GM12878 (cell line): Measurements from ENCODE around the gene LRRC56. TPM values are rescaled to one million over a fixed set of nuclear protein-coding genes. Genes with fewer than 3 reads are reported as not detected.

Source experiments
- ATAC-seq: fragments of 200-7000 bp; cut with Tn5 transposase; 3 replicates; pipeline ENCODE4 v1.9.1; 2020; ENCODE audit warnings: mild to moderate bottlenecking, moderate library complexity
- BruUV-seq: library from RNA; stranded (reverse); fragments of 400-500 nt; replicated peaks from 2 replicates; lab custom pipeline; 2021; lab: Mats Ljungman, UMichigan
- CTCF ChIA-PET: fragments of 300-600 bp; sonication (Branson Sonifier 250); formaldehyde crosslinking; extraction: SDS; loops from one replicate; lab custom pipeline; 2021; ENCODE audit warnings: inconsistent platforms; lab: Yijun Ruan, JAX
- POLR2A ChIA-PET: fragments of 350-600 bp; formaldehyde crosslinking; extraction: SDS; loops from one replicate; lab custom pipeline; 2021; ENCODE audit warnings: inconsistent platforms; lab: Charles Lee
- RAD21 ChIA-PET: fragments of 300-600 bp; sonication (Branson Sonifier 250); formaldehyde crosslinking; loops from one replicate; lab custom pipeline; 2023; ENCODE audit warnings: antibody characterized with exemption; ENCODE audit not compliant: unreplicated experiment; lab: Charles Lee
- SMC1A ChIA-PET: fragments of 300-600 bp; sonication (Branson Sonifier 250); formaldehyde crosslinking; loops from one replicate; lab custom pipeline; 2023; ENCODE audit not compliant: unreplicated experiment, uncharacterized antibody; lab: Charles Lee
- DNase-seq: peaks from one replicate; pipeline ENCODE4 v3.0.0-alpha.2; 2011; ENCODE audit warnings: low read depth, low spot score
- FAIRE-seq: peaks from 3 replicates; lab custom pipeline; 2011; peaks lifted over from hg19 to GRCh38; lab: Jason Lieb, UNC
- H2AFZ ChIP-seq: 2 replicates; pipeline ENCODE4 v1.6.0; 2011; ENCODE audit warnings: low read depth, low read length, control low read depth; ENCODE audit not compliant: control insufficient read depth
- H3K27ac ChIP-seq: 2 replicates; pipeline ENCODE4 v1.5.1; 2011; ENCODE audit warnings: control low read depth; ENCODE audit not compliant: control insufficient read depth, insufficient read depth
- H3K27me3 ChIP-seq, 2 experiments: replicated peaks in 1 of 2; 2 replicates each; pipeline versions ENCODE4 v1.6.0 to v1.6.1; 2011; ENCODE audit warnings: low read length in 1 of 2; ENCODE audit not compliant: control insufficient read depth in 2 of 2, insufficient read depth in 2 of 2
- H3K36me3 ChIP-seq, 2 experiments: 2 replicates each; pipeline ENCODE4 v1.5.1; 2011; ENCODE audit warnings: low read length in 1 of 2; ENCODE audit not compliant: control insufficient read depth in 2 of 2, insufficient read depth in 2 of 2
- H3K4me1 ChIP-seq: 2 replicates; pipeline ENCODE4 v1.6.1; 2011; ENCODE audit warnings: mild to moderate bottlenecking, low read length, moderate library complexity, mixed read lengths; ENCODE audit not compliant: control insufficient read depth, insufficient read depth
- H3K4me2 ChIP-seq: 2 replicates; pipeline ENCODE4 v1.6.0; 2011; ENCODE audit warnings: control low read depth; ENCODE audit not compliant: control insufficient read depth, insufficient read depth
- H3K4me3 ChIP-seq: fragments of 200-600 bp; sonication (generic); 2 replicates; pipeline ENCODE4 v1.5.1; 2016
- H3K79me2 ChIP-seq: 2 replicates; pipeline ENCODE4 v1.6.0; 2011; ENCODE audit warnings: low read length; ENCODE audit not compliant: control insufficient read depth, insufficient read depth
- H3K9ac ChIP-seq: 2 replicates; pipeline ENCODE4 v1.8.0; 2011; ENCODE audit warnings: low read length, control low read depth, mixed read lengths; ENCODE audit not compliant: control insufficient read depth, insufficient read depth
- H3K9me3 ChIP-seq: replicated peaks from 3 replicates; pipeline ENCODE4 v1.5.1; 2011; ENCODE audit warnings: mild to moderate bottlenecking, low read length; ENCODE audit not compliant: control insufficient read depth, insufficient read depth
- H4K20me1 ChIP-seq: 2 replicates; pipeline ENCODE4 v1.6.0; 2011; ENCODE audit not compliant: control insufficient read depth, insufficient read depth
- BHLHE40 ChIP-seq, 2 experiments: fragments of 450-650 bp in 1 of 2; IDR thresholded peaks; 2 replicates each; pipeline ENCODE4 v1.6.1; 2011 to 2017; ENCODE audit warnings: low read depth in 2 of 2, borderline replicate concordance in 1 of 2, improper control_type of control experiment in 1 of 2, low read length in 1 of 2, mild to moderate bottlenecking in 1 of 2
- CBFB ChIP-seq: IDR thresholded peaks from 2 replicates; pipeline ENCODE4 v1.6.1; 2016; ENCODE audit warnings: antibody characterized with exemption, low read depth
- CREB1 ChIP-seq: IDR thresholded peaks from 2 replicates; pipeline ENCODE4 v1.6.1; 2012; ENCODE audit warnings: low read depth, mild to moderate bottlenecking, inconsistent platforms
- EED ChIP-seq: sonication (generic); IDR thresholded peaks from 2 replicates; pipeline ENCODE4 v1.6.1; 2016; ENCODE audit warnings: antibody characterized with exemption, low read depth
- EZH2 ChIP-seq: IDR thresholded peaks from 2 replicates; pipeline ENCODE4 v1.6.1; 2012; ENCODE audit warnings: low read depth, mild to moderate bottlenecking, control low read depth, inconsistent platforms, low read length, borderline replicate concordance; ENCODE audit not compliant: control insufficient read depth
- IKZF2 ChIP-seq, 2 experiments: fragments of 450-650 bp; IDR thresholded peaks; 2 replicates each; pipeline ENCODE4 v1.6.1; 2017; ENCODE audit warnings: mild to moderate bottlenecking in 2 of 2, moderate library complexity in 2 of 2
- MAX ChIP-seq: IDR thresholded peaks from 2 replicates; pipeline ENCODE4 v1.6.1; 2012; ENCODE audit warnings: low read depth, low read length, improper control_type of control experiment
- MEF2A ChIP-seq: IDR thresholded peaks from 2 replicates; pipeline ENCODE4 v1.6.1; 2011; ENCODE audit warnings: low read depth, mild to moderate bottlenecking, low read length, moderate library complexity; ENCODE audit not compliant: insufficient read depth
- MLLT1 ChIP-seq: fragments of 450-650 bp; IDR thresholded peaks from 2 replicates; pipeline ENCODE4 v1.6.1; 2016; ENCODE audit warnings: mild to moderate bottlenecking
- NKRF ChIP-seq: fragments of 450-650 bp; conservative IDR thresholded peaks from 2 replicates; pipeline ENCODE4 v1.6.1; 2017; ENCODE audit warnings: mild to moderate bottlenecking, moderate library complexity
- PAX5 ChIP-seq: IDR thresholded peaks from 2 replicates; pipeline ENCODE4 v1.6.1; 2011; ENCODE audit warnings: low read depth, low read length, borderline replicate concordance
- RUNX3 ChIP-seq: IDR thresholded peaks from 2 replicates; pipeline ENCODE4 v1.6.1; 2012; ENCODE audit warnings: low read length, inconsistent platforms
- SPI1 ChIP-seq: IDR thresholded peaks from 2 replicates; pipeline ENCODE4 v1.6.1; 2011; ENCODE audit warnings: low read depth, mild to moderate bottlenecking, low read length, moderate library complexity, borderline replicate concordance; ENCODE audit not compliant: insufficient read depth
- USF1 ChIP-seq: IDR thresholded peaks from 2 replicates; pipeline ENCODE4 v1.6.1; 2011; ENCODE audit warnings: borderline replicate concordance, low read depth, mild to moderate bottlenecking, moderate library complexity, mixed read lengths, low read length; ENCODE audit not compliant: insufficient read depth; ENCODE audit errors: extremely low read length
- ZNF274 ChIP-seq: IDR thresholded peaks from one replicate; pipeline ENCODE4 v1.8.0; 2011; ENCODE audit not compliant: insufficient read length, insufficient read depth
- WGBS: methylation state at CpG from one replicate; pipeline ENCODE4 v1.1.6; 2016; ENCODE audit warnings: low lambda C conversion rate; ENCODE audit not compliant: insufficient replicate concordance, insufficient coverage; ENCODE audit errors: missing lambda C conversion rate; 5-methylcytosine and 5-hydroxymethylcytosine counted together
- in situ Hi-C: fragments of 300-500 bp; cut with MboI; formaldehyde crosslinking; loops from 9 replicates; pipeline ENCODE4 v1.14.3; 2018; ENCODE audit warnings: mixed read lengths
- intact Hi-C: fragments of 100-400 bp; cut with micrococcal nuclease; formaldehyde crosslinking; loops from one replicate; pipeline ENCODE4 v1.14.2; 2022; ENCODE audit not compliant: unreplicated experiment
- polyA plus RNA-seq, 11 experiments: library from polyadenylated mRNA; depleted of rRNA in 4 of 11; unstranded in 6 of 11; stranded (reverse) in 5 of 11; fragments of >200 nt; fragmentation: Nextera tagmentation in 4 of 11; fragmentation: Illumina TruSeq in 1 of 11; extraction: Ambion mirVana in 4 of 11; extraction: Trizol in 1 of 11; gene quantifications; 1 replicate in 1 of 11; 2 replicates in 10 of 11; pipeline versions ENCODE4 v1.2.1 to v1.2.3, GENCODE V29; 2011 to 2016; ENCODE audit warnings: inconsistent platforms in 2 of 11, missing spikeins in 2 of 11, low read depth in 1 of 11
- total RNA-seq, 4 experiments: library from RNA; depleted of rRNA in 3 of 4; stranded (reverse); fragments of >200 nt in 3 of 4; fragmentation: Illumina TruSeq in 1 of 4; extraction: Trizol in 1 of 4; gene quantifications; 2 replicates each; pipeline versions ENCODE4 v1.2.1 to v1.2.3, GENCODE V29; 2013 to 2021

The LRRC56 gene
- total and polyA plus RNA-seq, 10 of the 15 experiments (the other 5 are each of a cell fraction or from before 2014, with no cell fraction given), result 0.02 to 1.9 (median 0.75) TPM; not detected in 1

GRCh38 chr11:503179-503981 lies 33.9 kb upstream of the LRRC56 start:
- Histone ChIP-seq H3K9ac (peak overlapping the region; percentile 76), H3K4me2 (peak overlapping the region; percentile 99), H3K9me3 (no peaks in the 10 kb centered on the region; the same call in 2 of the 3 replicates), H3K27me3 (no peaks in the 10 kb centered on the region), H3K36me3 (peaks cover 9 to 29% of the 10 kb centered on the region in 2 experiments), H3K4me1 (peaks cover 23% of the 10 kb centered on the region), H3K27ac (peak overlapping the region; percentile 83), H3K79me2 (peaks cover 43% of the 10 kb centered on the region), H4K20me1 (no peaks in the 10 kb centered on the region), H3K4me3 (peak overlapping the region; percentile 89), H2AFZ (no peak overlapping the region)
- ChIA-PET SMC1A (interaction anchor here (1.5 kb wide), 1 partner anchor 48 kb away, joined by 4 read pairs; no protein-coding TSS in a partner anchor), POLR2A (interaction anchor here (0.6 to 2.1 kb wide), 4 partner anchors 16 to 65 kb away, joined by 3 to 7 read pairs (median 4); partner anchors contain the start of genes HRAS and PTDSS2), CTCF (interaction anchor here (1.5 to 1.6 kb wide), 2 partner anchors 16 to 55 kb away, joined by 3 read pairs; no protein-coding TSS in a partner anchor), RAD21 (interaction anchor here (0.6 kb wide), 1 partner anchor 98 kb away, joined by 6 read pairs; no protein-coding TSS in a partner anchor)
- BruUV-seq, result no TSS peak
- intact Hi-C loops (no loop called here), in situ Hi-C loops (loop anchor here (5.0 kb wide), 1 partner anchor 51 kb away; the partner anchor contains the start of gene PTDSS2)
- peak; percentile 50 for ATAC-seq
- peak; percentile 38 for DNase-seq
- WGBS, result 1% methylated on average over 23 of the region's 24 CpGs
- no peak for FAIRE-seq
- no peak for TF ChIP-seq ZNF274
- TF ChIP-seq CREB1, result 0 out of 2 replicates have a peak, but pooled peaks have one; percentile 11
- TF ChIP-seq RUNX3, result peak; percentile 65
- peak; percentile 13 to 42; a peak in 1 of 4 replicates for TF ChIP-seq IKZF2 (IDR thresholded peaks at IDR 0.05)
- TF ChIP-seq MEF2A, result no peak
- TF ChIP-seq NKRF, result 0 out of 2 replicates have a peak, but pooled peaks have one; percentile 31
- no peak for TF ChIP-seq CBFB
- TF ChIP-seq USF1, result peak; percentile 57
- TF ChIP-seq SPI1, result peak; percentile 73
- TF ChIP-seq EED, result peak; percentile 30; the same call in 1 of the 2 replicates
- TF ChIP-seq BHLHE40 (IDR thresholded peaks at IDR 0.05; ENCODE audit: borderline replicate concordance in 1 of 2, low read depth in 2 of 2, low read length in 1 of 2), result peak; percentile 92 to 93
- TF ChIP-seq EZH2, result no peak
- TF ChIP-seq MAX, result no peak
- TF ChIP-seq PAX5, result 0 out of 2 replicates have a peak, but pooled peaks have one; percentile 37
- 0 out of 2 replicates have a peak, but pooled peaks have one; percentile 28 for TF ChIP-seq MLLT1
